Measurements from ENCODE around the gene SNX5. TPM values are rescaled to one million over a fixed set of nuclear protein-coding genes. Genes with fewer than 3 reads are reported as not detected.

SNX5 gene
- total RNA-seq, 1 experiment from 2014 or later, result 221 TPM

GRCh38 chr20:17993546-17993945, 25.0 kb upstream of the SNX5 start:
- no peak for DNase-seq (ENCODE audit: low read depth)

GRCh38 chr20:17992847-17993513, 24.4 kb upstream of the SNX5 start:
- peak; percentile 65 for DNase-seq (ENCODE audit: low read depth)

GRCh38 chr20:17992224-17992637, 23.6 kb upstream of the SNX5 start:
- no peak for DNase-seq (ENCODE audit: low read depth)

DNA sequence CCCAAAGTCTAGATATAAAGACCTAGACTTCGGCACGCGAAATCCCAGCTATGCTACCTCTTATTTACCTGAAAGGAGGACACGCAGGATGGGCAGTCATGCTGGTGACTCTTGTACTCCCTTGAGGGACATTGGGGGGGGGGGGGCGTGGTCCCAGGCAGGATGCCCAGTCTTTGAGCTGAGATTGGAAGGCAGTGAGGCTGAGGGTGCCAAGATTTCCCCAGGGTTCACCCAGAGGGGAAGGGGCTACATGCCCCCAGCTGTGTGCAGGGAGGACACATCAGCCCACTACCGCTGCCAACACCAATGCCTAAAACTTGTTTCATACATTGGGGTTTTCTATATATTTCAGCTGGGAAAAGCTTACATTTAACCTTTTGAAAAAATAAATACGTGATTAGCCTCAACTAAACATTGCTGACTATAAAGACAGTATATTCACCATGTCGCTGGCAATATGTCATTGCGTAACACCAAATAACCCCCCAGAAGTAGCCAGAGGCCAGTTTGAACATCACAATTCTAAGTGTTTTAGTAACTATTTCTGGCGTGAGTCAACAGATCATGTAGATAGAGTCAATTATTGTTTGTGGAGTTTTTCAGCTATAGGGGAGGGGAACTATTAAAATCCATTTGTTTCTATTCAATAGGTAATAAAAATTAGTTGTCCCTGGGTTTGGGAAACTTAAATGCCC, 21.8 kb upstream of the SNX5 start:
- no peak for DNase-seq (ENCODE audit: low read depth)

DNA sequence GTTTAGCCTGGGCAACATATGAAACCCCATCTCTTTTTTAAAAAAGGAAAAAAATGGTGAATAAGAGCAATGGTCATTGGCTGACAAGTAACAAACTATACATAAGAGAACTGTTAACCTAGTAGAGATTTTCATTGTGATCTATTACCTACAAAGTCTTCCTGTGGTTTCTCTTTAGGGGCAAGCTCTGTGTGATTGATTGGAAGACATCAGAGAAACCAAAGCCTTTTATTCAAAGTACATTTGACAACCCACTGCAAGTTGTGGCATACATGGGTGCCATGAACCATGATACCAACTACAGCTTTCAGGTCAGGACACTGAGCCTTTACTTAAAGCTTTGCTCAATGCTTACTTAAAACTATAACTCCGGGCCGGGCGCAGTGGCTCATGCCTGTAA, 19.4 kb upstream of the SNX5 start:
- DNase-seq (ENCODE audit: low read depth), result no peak

- no peak for DNase-seq (ENCODE audit: low read depth)
Measured at GRCh38 chr20:17985388-17986018, 16.9 kb upstream of the SNX5 start.

- no peak for DNase-seq (ENCODE audit: low read depth)
Measured at GRCh38 chr20:17976305-17976704, 7.7 kb upstream of the SNX5 start.

DNA sequence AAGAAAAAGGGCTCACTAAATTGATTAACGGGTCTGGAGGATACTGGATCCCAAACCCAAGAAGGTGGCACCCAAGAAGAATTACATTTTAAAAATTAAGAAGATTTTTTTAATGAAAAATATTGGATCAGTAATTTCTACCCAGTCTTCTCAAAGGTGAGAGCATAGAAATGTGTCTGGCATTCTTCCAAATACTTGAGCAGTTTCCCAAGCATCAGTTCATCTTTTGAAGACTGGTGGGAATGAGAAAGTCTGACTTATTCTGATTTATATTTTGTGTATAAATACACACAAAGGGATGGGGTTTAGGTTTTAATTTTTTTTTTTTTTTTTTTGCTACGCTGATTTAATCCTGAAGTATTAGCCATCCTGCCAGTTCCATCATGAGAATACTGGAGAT, 3.5 kb upstream of the SNX5 start:
- DNase-seq (ENCODE audit: low read depth), result no peak

GRCh38 chr20:17971300-17972013, 2.9 kb upstream of the SNX5 start:
- DNase-seq (ENCODE audit: low read depth), result peak; percentile 39

DNA sequence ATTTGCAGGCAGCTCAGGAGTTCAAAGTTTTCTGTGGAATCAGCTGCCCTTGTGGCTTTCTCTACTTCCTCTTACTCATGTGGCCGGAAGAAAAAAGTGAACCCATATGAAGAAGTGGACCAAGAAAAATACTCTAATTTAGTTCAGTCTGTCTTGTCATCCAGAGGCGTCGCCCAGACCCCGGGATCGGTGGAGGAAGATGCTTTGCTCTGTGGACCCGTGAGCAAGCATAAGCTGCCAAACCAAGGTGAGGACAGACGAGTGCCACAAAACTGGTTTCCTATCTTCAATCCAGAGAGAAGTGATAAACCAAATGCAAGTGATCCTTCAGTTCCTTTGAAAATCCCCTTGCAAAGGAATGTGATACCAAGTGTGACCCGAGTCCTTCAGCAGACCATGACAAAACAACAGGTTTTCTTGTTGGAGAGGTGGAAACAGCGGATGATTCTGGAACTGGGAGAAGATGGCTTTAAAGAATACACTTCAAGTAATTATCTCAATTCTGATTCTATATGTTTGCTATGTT, 1.4 kb upstream of the SNX5 start:
- peak; percentile 85 for DNase-seq (ENCODE audit: low read depth)

DNA sequence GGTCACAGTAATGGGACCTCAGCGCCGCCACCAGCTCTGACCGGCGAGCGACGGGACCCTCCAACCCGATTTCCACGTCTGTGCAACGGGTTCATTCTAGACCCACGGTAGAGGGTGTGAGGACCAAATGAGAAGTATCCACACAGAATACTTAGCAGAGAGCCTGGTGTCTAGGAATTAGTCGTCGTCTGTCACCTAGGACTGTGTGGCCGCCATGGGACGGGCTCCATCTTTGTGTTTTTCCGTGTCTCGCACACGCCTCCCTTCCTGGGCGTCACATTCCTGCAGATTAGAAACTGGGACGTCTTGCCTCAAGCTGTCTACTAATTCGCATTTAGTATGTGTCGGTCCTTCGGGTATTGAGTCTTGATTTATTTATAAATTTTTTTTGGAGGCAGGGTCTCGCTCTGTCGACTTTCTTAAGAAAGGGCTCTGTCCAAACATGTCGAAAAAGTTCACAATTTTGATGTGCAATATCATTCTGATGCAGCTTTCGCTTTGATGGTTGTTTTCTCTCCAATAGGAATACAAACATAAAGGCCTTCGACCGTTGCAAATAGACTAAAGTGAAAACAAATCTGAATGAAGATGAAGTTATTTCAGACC, 787 bp upstream of the SNX5 start:
- DNase-seq (ENCODE audit: low read depth), result peak; percentile 57

- DNase-seq (ENCODE audit: low read depth), result peak; percentile 55
Measured at GRCh38 chr20:17967521-17968365, 851 bp downstream of the SNX5 start.

DNA sequence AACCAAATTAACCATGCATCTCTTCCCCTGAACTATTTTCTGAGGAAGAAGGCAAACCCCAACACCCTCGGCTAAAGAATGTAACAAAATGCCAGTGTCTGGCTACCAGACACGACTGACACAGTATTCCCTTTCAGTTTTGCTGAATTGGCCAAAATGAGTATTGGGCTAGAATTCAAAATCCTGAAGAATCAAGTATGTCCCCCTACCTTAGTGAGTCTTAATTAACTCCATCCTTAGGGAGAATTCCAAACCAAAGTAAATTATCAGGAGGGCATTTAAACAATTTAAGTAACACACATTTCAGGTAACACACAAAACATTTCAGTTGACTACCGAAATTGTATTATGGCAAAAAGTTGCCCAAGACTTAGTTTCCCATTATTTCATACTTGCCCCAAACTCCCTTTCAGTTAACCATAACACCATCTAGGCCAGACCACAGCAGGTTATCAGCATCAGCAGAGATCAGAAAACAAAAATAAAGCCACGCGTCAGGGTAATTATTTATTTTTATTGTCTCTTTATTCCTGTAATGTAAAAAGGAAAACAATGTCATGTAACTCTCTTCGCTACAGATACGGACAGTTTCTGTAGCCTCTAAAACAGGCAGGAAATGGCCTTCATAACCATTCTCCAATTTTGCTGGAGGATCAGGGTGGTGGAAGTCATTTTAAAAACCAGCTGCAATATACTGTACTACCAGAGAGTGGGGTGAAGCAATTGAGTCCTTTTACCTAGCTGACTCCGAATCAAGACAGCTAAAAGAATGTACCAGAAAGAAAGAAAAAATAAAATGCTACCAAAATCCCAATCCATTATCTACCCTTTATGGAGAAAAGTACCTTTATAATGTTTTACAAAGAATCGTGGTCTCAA, 1.9 kb downstream of the SNX5 start:
- DNase-seq (ENCODE audit: low read depth), result peak; percentile 47

- no peak for DNase-seq (ENCODE audit: low read depth)
Measured at GRCh38 chr20:17965042-17965697, 3.4 kb downstream of the SNX5 start.

DNA sequence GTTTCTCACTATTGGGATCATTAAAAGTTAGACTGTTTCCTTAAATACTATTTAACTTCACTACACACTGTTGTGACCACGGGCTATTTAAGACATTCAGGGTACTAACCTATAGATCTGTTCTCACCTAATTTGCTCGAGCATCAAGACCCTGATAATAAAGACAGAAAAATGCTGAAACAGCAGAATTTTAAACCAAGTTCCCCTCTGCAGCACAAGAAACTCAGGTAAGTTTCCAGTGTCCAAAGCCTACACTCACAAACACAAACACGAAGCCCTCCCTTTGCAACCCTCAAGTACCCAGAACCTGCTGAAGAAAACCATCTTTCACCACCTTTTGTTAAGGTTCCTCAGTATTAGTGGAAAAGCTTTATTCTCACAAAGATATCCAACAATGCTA, 4.0 kb downstream of the SNX5 start:
- no peak for DNase-seq (ENCODE audit: low read depth)

DNA sequence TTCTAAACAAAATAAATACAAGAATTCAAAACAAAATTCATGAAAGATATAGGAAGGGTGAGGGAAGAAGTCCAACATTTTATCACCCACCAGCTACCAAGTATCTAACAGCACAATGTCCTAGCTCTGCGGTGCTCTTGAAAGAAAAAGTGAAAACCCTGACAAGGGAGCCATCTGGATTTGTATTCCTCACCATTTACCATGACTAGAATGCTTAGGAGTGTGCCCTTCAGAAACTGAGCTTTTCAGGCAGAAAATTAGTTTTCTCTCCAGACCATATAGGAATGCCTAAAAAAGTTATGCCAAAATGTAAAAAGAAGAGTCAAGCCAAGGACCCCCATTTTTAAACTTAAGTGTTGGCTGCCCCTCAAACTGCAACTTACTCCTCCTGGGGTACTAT, 4.5 kb downstream of the SNX5 start:
- no peak for DNase-seq (ENCODE audit: low read depth)

GRCh38 chr20:17963114-17963897, 5.3 kb downstream of the SNX5 start:
- DNase-seq (ENCODE audit: low read depth), result no peak

DNA sequence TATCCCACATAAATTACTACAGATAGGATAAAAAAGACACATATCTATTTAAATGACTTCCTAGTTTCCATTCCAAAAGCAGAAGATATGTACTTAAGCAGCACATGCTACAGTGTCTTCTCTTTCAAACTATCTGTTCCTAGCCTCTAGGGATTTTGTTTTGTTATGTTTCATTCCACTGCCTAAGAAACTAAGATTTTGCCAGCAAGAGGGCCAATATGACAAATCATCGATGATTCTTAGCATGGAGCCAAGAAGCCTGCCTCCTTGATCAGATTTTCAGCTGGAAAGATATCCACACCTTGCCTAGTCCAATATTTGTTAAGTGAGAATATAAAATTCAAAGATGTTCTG, 7.0 kb downstream of the SNX5 start:
- DNase-seq (ENCODE audit: low read depth), result no peak
